ENCODE results near the gene APOBEC3F.
"Not testable (repeated sequence)": the region's sequence is repeated elsewhere in the genome, so short reads cannot be mapped to it uniquely, and the experiment has no call there.

Gene APOBEC3F

GRCh38 chr22:39040538-39041296 lies at the start of gene APOBEC3F:
TSS of gene APOBEC3F (plus strand) at chr22:39040864. CDS start at chr22:39040961, 97 bp downstream.
- peak within 1 kb of the TSS; percentile 56; the same call in 1 of the 2 replicates for H3K27ac ChIP-seq

GRCh38 chr22:38992871-38993371 lies 47.7 kb upstream of the APOBEC3F start:
- H3K27ac ChIP-seq = not testable (repeated sequence)

GRCh38 chr22:38996105-38996504 lies 44.6 kb upstream of the APOBEC3F start:
- TF ChIP-seq, protein P1, sequence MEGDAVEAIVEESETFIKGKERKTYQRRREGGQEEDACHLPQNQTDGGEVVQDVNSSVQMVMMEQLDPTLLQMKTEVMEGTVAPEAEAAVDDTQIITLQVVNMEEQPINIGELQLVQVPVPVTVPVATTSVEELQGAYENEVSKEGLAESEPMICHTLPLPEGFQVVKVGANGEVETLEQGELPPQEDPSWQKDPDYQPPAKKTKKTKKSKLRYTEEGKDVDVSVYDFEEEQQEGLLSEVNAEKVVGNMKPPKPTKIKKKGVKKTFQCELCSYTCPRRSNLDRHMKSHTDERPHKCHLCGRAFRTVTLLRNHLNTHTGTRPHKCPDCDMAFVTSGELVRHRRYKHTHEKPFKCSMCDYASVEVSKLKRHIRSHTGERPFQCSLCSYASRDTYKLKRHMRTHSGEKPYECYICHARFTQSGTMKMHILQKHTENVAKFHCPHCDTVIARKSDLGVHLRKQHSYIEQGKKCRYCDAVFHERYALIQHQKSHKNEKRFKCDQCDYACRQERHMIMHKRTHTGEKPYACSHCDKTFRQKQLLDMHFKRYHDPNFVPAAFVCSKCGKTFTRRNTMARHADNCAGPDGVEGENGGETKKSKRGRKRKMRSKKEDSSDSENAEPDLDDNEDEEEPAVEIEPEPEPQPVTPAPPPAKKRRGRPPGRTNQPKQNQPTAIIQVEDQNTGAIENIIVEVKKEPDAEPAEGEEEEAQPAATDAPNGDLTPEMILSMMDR (conservative IDR thresholded peaks at IDR 0.05) = no peak
- no peak for TF ChIP-seq ZFX (IDR thresholded peaks at IDR 0.05)

GRCh38 chr22:38997518-38997917 lies 43.1 kb upstream of the APOBEC3F start:
- H3K27ac ChIP-seq = no peak overlapping the region
- no peak for TF ChIP-seq ZFX (IDR thresholded peaks at IDR 0.05)
- TF ChIP-seq, protein P1 (conservative IDR thresholded peaks at IDR 0.05) = no peak

More at GRCh38 chr22:38996105-38996504, 44.6 kb upstream of the APOBEC3F start:
- H3K27ac ChIP-seq = no peak overlapping the region

DNA sequence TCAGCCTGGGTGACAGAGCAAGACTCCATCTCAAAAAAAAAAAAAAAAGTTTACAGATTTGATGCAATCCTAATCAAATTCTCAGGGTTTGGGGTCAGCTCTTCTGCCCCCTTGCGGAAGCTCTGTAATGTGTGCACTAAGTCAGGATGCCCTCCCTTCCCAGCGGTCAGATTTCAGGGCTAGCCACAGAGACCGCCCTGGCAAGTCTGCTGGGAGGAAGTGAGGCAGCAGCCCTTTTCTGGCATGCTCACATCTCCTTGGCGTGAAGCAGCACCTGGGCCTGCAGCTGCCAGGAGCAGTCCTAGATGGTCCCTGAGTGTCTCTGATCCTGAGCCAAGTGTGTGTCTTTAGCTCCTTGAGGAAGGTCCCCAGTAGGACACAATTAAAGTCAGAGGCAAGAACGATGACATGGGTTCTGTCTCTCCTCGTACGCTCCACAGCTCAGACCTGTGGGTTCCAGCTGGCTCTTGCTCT lies 37.5 kb upstream of the APOBEC3F start:
- H3K27ac ChIP-seq = no peak overlapping the region

DNA sequence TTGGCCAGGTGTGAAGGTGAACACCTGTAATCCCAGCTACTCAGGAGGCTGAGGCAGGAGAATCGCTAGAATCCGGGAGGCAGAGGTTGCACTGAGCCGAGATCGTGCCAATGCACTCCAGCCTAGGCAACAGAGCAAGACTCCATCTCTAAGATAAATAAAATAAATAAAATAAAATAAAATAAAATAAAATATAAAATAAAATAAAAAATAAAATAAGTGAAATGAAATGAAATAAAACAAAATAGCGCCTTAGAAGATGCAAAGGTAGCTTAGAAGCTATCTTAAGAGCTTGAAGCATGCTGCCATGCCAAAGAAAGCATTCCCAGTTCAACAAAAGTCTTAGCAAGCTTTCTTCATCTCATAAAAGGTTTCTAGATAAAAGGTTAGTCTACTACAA lies 33.5 kb upstream of the APOBEC3F start:
- H3K27ac ChIP-seq = no peak overlapping the region
- TF ChIP-seq, protein P1 (conservative IDR thresholded peaks at IDR 0.05) = no peak
- TF ChIP-seq ZFX (IDR thresholded peaks at IDR 0.05) = no peak

More for the DNA sequence above, 37.5 kb upstream of the APOBEC3F start:
- TF ChIP-seq ZFX (IDR thresholded peaks at IDR 0.05) = no peak
- TF ChIP-seq, protein P1 (conservative IDR thresholded peaks at IDR 0.05) = peak; percentile 88

- not testable (repeated sequence) for H3K27ac ChIP-seq
Observed at GRCh38 chr22:39008271-39008850, 32.3 kb upstream of the APOBEC3F start.

DNA sequence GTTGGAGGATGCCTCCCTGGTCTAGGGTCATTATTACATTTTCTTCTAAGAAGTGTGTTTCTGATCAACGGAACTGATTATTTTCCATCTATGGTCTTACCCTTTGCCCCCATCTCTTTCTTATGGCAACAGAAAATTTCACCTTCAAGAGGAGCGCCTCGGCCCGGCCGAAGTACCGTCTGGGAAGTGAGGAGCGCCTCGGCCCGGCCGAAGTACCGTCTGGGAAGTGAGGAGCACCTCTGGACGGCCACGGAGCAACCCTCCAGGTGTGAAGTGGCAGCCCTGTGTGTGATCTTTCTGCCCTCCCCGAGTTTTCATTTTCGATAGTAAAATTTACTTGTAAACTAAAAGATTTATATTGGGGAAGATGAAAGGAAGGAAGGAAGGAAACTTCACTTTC lies 29.7 kb upstream of the APOBEC3F start:
- no peak for TF ChIP-seq ZFX (IDR thresholded peaks at IDR 0.05)
- TF ChIP-seq, protein P1 (conservative IDR thresholded peaks at IDR 0.05) = no peak

More for the DNA sequence above, 29.7 kb upstream of the APOBEC3F start:
- H3K27ac ChIP-seq = no peak overlapping the region

Measured in C4-2B (cell line).